Activated CD4-positive, alpha-beta memory T cell treated with anti-CD3 and anti-CD28 coated beads for 36 hours (primary cell): ENCODE results near the gene FAM149B1. TPM values are rescaled to one million over a fixed set of nuclear protein-coding genes. Genes with fewer than 3 reads are reported as not detected.
"Not testable (repeated sequence)": the region's sequence is repeated elsewhere in the genome, so short reads cannot be mapped to it uniquely, and the experiment has no call there.

Experiments
- CTCF ChIA-PET: fragments of 350-600 bp; sonication (Branson Sonifier 250); formaldehyde crosslinking; loops from one replicate; lab custom pipeline; 2021; ENCODE audit warnings: antibody characterized with exemption, inconsistent platforms; lab: Charles Lee
- POLR2A ChIA-PET: fragments of 350-600 bp; sonication (Branson Sonifier 250); formaldehyde crosslinking; loops from one replicate; lab custom pipeline; 2021; ENCODE audit warnings: antibody characterized with exemption; lab: Charles Lee
- DNase-seq: peaks from one replicate; pipeline ENCODE4 v3.0.0-alpha.2; 2020
- H3K27ac Mint-ChIP-seq: one replicate; pipeline ENCODE4 v1.8.0; 2021; ENCODE audit warnings: mixed read lengths
- H3K27me3 Mint-ChIP-seq: one replicate; pipeline ENCODE4 v1.8.0; 2021; ENCODE audit warnings: mixed read lengths
- H3K36me3 Mint-ChIP-seq: one replicate; pipeline ENCODE4 v1.8.0; 2021; ENCODE audit warnings: mixed read lengths
- H3K4me1 Mint-ChIP-seq: one replicate; pipeline ENCODE4 v1.8.0; 2021; ENCODE audit warnings: low read depth, mixed read lengths
- H3K4me3 Mint-ChIP-seq: one replicate; pipeline ENCODE4 v1.8.0; 2021; ENCODE audit warnings: mild to moderate bottlenecking, mixed read lengths
- H3K9me3 Mint-ChIP-seq: one replicate; pipeline ENCODE4 v1.8.0; 2021; ENCODE audit warnings: mixed read lengths
- intact Hi-C: fragments of 100-400 bp; cut with micrococcal nuclease; formaldehyde crosslinking; loops from one replicate; pipeline ENCODE4 v1.15.1; 2023
- total RNA-seq, 2 experiments: library from RNA; stranded (reverse); gene quantifications; one replicate each; pipeline ENCODE4 v1.2.3, GENCODE V29; 2021

FAM149B1 gene
- total RNA-seq, 2 experiments from 2014 or later, result 12.8 to 14.6 TPM

- Mint-ChIP-seq H3K36me3 (peaks cover 34% of the 10 kb centered on the region), H3K9me3 (no peaks in the 10 kb centered on the region), H3K27ac (peak overlapping the region; percentile 98), H3K4me3 (peak overlapping the region; percentile 97), H3K4me1 (peaks cover 32% of the 10 kb centered on the region), H3K27me3 (no peaks in the 10 kb centered on the region)
- POLR2A ChIA-PET, result interaction anchor here (0.5 to 1.6 kb wide), 6 partner anchors 15 to 1005 kb away, joined by 3 to 5 read pairs (median 4); partner anchors contain the start of gene CFAP70
- no peak for DNase-seq
- CTCF ChIA-PET, result interaction anchor here (1.0 to 2.5 kb wide), 3 partner anchors 10 to 391 kb away, joined by 3 to 12 read pairs (median 6); no protein-coding TSS in a partner anchor
- intact Hi-C loops, result loop anchor here (2.0 kb wide), 1 partner anchor 106 kb away; the partner anchor contains the start of gene CFAP70
These were observed 85.3 kb downstream of the FAM149B1 start for GRCh38 chr10:73253225-73253555.

- H3K4me1 Mint-ChIP-seq, POLR2A ChIA-PET, DNase-seq, H3K36me3 Mint-ChIP-seq, CTCF ChIA-PET, H3K4me3 Mint-ChIP-seq, intact Hi-C loops, H3K27ac Mint-ChIP-seq, H3K27me3 Mint-ChIP-seq: not testable (repeated sequence)
- H3K9me3 Mint-ChIP-seq, result peaks cover 11% of the 10 kb centered on the region
These were observed 90.7 kb downstream of the FAM149B1 start for GRCh38 chr10:73258612-73259011.

GRCh38 chr10:73261362-73261995 is 93.6 kb downstream of the FAM149B1 start:
- intact Hi-C loops, result no loop called here
- no peak for DNase-seq
- Mint-ChIP-seq H3K27ac (no peak overlapping the region), H3K36me3 (no peaks in the 10 kb centered on the region), H3K9me3 (peaks cover 11% of the 10 kb centered on the region), H3K4me3 (no peak overlapping the region), H3K4me1 (peaks cover 4% of the 10 kb centered on the region), H3K27me3 (no peaks in the 10 kb centered on the region)
- POLR2A ChIA-PET, result no interaction called here
- CTCF ChIA-PET, result no interaction called here

GRCh38 chr10:73262105-73262730 is 94.3 kb downstream of the FAM149B1 start:
- H3K27ac Mint-ChIP-seq, result no peak overlapping the region
- POLR2A ChIA-PET, result interaction anchor here (0.9 kb wide), 1 partner anchor 10 kb away, joined by 3 read pairs; the partner anchor contains the start of gene MRPS16

GRCh38 chr10:73262880-73263555 is 95.1 kb downstream of the FAM149B1 start:
- H3K36me3 Mint-ChIP-seq, result no peaks in the 10 kb centered on the region
- DNase-seq, result no peak
- H3K9me3 Mint-ChIP-seq, result peaks cover 11% of the 10 kb centered on the region
- POLR2A ChIA-PET, result interaction anchor here (0.9 to 1.0 kb wide), 2 partner anchors 11 to 16 kb away, joined by 3 read pairs; partner anchors contain the start of genes DNAJC9 and MRPS16
- no peaks in the 10 kb centered on the region for H3K27me3 Mint-ChIP-seq
- no peak overlapping the region for H3K27ac Mint-ChIP-seq
- no peak overlapping the region for H3K4me3 Mint-ChIP-seq
- CTCF ChIA-PET, result interaction anchor here (1.1 to 2.2 kb wide), 7 partner anchors 10 to 382 kb away, joined by 3 to 7 read pairs (median 4); partner anchors contain the start of gene DNAJC9
- intact Hi-C loops, result no loop called here
- H3K4me1 Mint-ChIP-seq, result peaks cover 4% of the 10 kb centered on the region

More at GRCh38 chr10:73262105-73262730, 94.3 kb downstream of the FAM149B1 start:
- peaks cover 11% of the 10 kb centered on the region for H3K9me3 Mint-ChIP-seq
- H3K4me3 Mint-ChIP-seq, result no peak overlapping the region
- DNase-seq, result no peak
- intact Hi-C loops, result no loop called here
- peaks cover 4% of the 10 kb centered on the region for H3K4me1 Mint-ChIP-seq
- no peaks in the 10 kb centered on the region for H3K27me3 Mint-ChIP-seq
- no peaks in the 10 kb centered on the region for H3K36me3 Mint-ChIP-seq
- CTCF ChIA-PET, result no interaction called here

GRCh38 chr10:73263693-73264347 is 95.9 kb downstream of the FAM149B1 start:
- Mint-ChIP-seq H3K27me3 (no peaks in the 10 kb centered on the region), H3K4me1 (peaks cover 4% of the 10 kb centered on the region), H3K27ac (no peak overlapping the region), H3K4me3 (no peak overlapping the region), H3K36me3 (no peaks in the 10 kb centered on the region), H3K9me3 (peaks cover 6% of the 10 kb centered on the region)
- CTCF ChIA-PET, result interaction anchor here (0.6 to 2.2 kb wide), 16 partner anchors 11 to 384 kb away, joined by 3 to 7 read pairs (median 4); partner anchors contain the start of gene DNAJC9
- POLR2A ChIA-PET, result interaction anchor here (1.0 kb wide), 1 partner anchor 17 kb away, joined by 3 read pairs; the partner anchor contains the start of gene DNAJC9
- intact Hi-C loops, result loop anchor here (1.0 kb wide), 1 partner anchor 380 kb away; no protein-coding TSS in a partner anchor
- DNase-seq, result no peak

GRCh38 chr10:73264423-73264822 is 96.5 kb downstream of the FAM149B1 start:
- Mint-ChIP-seq H3K36me3 (no peaks in the 10 kb centered on the region), H3K4me1 (peaks cover 4% of the 10 kb centered on the region), H3K9me3 (no peaks in the 10 kb centered on the region), H3K27me3 (no peaks in the 10 kb centered on the region), H3K27ac (no peak overlapping the region), H3K4me3 (no peak overlapping the region)
- intact Hi-C loops, result loop anchor here (1.0 kb wide), 1 partner anchor 380 kb away; no protein-coding TSS in a partner anchor
- DNase-seq, result no peak
- ChIA-PET CTCF (interaction anchor here (0.6 to 2.2 kb wide), 15 partner anchors 15 to 383 kb away, joined by 3 to 7 read pairs (median 3); partner anchors contain the start of gene DNAJC9), POLR2A (no interaction called here)

GRCh38 chr10:73281097-73281496 is 113.2 kb downstream of the FAM149B1 start:
- Mint-ChIP-seq H3K4me1 (no peaks in the 10 kb centered on the region), H3K27ac (no peak overlapping the region), H3K4me3 (no peak overlapping the region), H3K9me3 (no peaks in the 10 kb centered on the region), H3K27me3 (no peaks in the 10 kb centered on the region), H3K36me3 (no peaks in the 10 kb centered on the region)
- POLR2A ChIA-PET, result no interaction called here
- DNase-seq, result no peak
- intact Hi-C loops, result no loop called here
- CTCF ChIA-PET, result no interaction called here

GRCh38 chr10:73287441-73287840 is 119.5 kb downstream of the FAM149B1 start:
- ChIA-PET CTCF (interaction anchor here (1.0 kb wide), 1 partner anchor 23 kb away, joined by 3 read pairs; no protein-coding TSS in a partner anchor), POLR2A (no interaction called here)
- Mint-ChIP-seq H3K36me3 (peaks cover 12% of the 10 kb centered on the region), H3K27me3 (no peaks in the 10 kb centered on the region), H3K4me1 (no peaks in the 10 kb centered on the region), H3K4me3 (no peak overlapping the region), H3K27ac (no peak overlapping the region), H3K9me3 (no peaks in the 10 kb centered on the region)
- no peak for DNase-seq
- intact Hi-C loops, result no loop called here

- H3K9me3 Mint-ChIP-seq, result no peaks in the 10 kb centered on the region
- peaks cover 12% of the 10 kb centered on the region for H3K36me3 Mint-ChIP-seq
- no peaks in the 10 kb centered on the region for H3K27me3 Mint-ChIP-seq
- no peak overlapping the region for H3K27ac Mint-ChIP-seq
- no peak overlapping the region for H3K4me3 Mint-ChIP-seq
- ChIA-PET POLR2A (no interaction called here), CTCF (no interaction called here)
- intact Hi-C loops, result no loop called here
- DNase-seq, result no peak
- H3K4me1 Mint-ChIP-seq, result no peaks in the 10 kb centered on the region
These were observed 122.0 kb downstream of the FAM149B1 start for GRCh38 chr10:73289958-73290357.

GRCh38 chr10:73293461-73293860 is 125.5 kb downstream of the FAM149B1 start:
- peaks cover 12% of the 10 kb centered on the region for H3K36me3 Mint-ChIP-seq
- H3K4me3 Mint-ChIP-seq, result no peak overlapping the region
- intact Hi-C loops, result no loop called here
- H3K27ac Mint-ChIP-seq, result no peak overlapping the region
- H3K27me3 Mint-ChIP-seq, result no peaks in the 10 kb centered on the region
- no peaks in the 10 kb centered on the region for H3K9me3 Mint-ChIP-seq
- CTCF ChIA-PET, result no interaction called here
- peaks cover 7% of the 10 kb centered on the region for H3K4me1 Mint-ChIP-seq
- no peak for DNase-seq
- POLR2A ChIA-PET, result no interaction called here
